ENCODE measurements around the gene SLC26A4.

The SLC26A4 gene

DNA sequence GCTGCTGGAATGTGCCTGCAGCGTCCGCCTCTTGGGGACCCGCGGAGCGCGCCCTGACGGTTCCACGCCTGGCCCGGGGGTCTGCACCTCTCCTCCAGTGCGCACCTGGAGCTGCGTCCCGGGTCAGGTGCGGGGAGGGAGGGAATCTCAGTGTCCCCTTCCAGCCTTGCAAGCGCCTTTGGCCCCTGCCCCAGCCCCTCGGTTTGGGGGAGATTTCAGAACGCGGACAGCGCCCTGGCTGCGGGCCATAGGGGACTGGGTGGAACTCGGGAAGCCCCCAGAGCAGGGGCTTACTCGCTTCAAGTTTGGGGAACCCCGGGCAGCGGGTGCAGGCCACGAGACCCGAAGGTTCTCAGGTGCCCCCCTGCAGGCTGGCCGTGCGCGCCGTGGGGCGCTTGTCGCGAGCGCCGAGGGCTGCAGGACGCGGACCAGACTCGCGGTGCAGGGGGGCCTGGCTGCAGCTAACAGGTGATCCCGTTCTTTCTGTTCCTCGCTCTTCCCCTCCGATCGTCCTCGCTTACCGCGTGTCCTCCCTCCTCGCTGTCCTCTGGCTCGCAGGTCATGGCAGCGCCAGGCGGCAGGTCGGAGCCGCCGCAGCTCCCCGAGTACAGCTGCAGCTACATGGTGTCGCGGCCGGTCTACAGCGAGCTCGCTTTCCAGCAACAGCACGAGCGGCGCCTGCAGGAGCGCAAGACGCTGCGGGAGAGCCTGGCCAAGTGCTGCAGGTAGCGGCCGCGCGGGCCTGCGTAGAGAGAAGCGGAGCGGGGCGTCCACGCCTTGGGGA is 645 bp downstream of the SLC26A4 start:
- no peak for DNase-seq

GRCh38 chr7:107661865-107662379 is 1.3 kb downstream of the SLC26A4 start:
- DNase-seq: no peak

GRCh38 chr7:107663196-107663595 is 2.6 kb downstream of the SLC26A4 start:
- DNase-seq: no peak

DNA sequence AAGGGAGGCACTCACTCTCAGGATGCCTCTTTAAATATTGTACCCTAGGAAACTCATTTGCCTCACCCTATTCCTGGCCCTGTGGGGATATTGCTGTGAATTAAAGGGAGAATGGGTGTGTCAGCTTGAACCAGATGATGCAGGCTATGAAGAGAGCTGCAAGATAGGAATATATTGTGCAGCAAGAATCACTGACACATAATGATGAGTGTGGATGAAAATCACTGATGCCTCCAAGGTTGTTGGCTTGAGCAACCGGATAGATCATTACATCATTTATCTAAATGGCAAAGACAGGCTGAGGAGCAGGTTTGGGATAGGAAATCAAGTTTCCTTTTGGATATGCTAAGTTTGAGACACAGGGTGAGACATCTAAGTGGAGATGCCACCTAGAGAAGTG is 6.2 kb downstream of the SLC26A4 start:
- no peak for DNase-seq

DNA sequence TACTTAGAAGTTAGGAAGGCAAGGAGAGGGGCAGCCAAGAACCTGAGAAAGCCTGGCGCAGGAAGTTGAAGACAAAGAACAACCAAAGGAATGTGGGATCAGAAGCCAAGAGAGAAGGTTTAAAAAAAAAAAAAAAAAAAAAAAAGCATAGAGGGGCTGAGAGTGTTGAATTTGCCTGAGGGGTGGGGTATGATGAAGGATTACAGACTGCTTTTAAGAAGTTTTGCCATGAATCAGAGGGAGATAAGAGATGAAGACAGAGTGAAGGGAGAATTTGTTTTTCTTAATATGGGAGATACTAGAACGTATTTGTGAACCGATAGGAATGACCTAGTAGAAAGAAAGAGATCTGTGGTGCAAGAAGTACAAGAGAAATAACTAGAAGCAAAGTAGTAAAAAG is 6.7 kb downstream of the SLC26A4 start:
- DNase-seq: no peak

- DNase-seq: no peak
These were observed 7.7 kb downstream of the SLC26A4 start for GRCh38 chr7:107668296-107668695.

- no peak for DNase-seq
These were observed 11.6 kb downstream of the SLC26A4 start for GRCh38 chr7:107672183-107672582.

GRCh38 chr7:107676249-107676648 is 15.6 kb downstream of the SLC26A4 start:
- DNase-seq: no peak

DNA sequence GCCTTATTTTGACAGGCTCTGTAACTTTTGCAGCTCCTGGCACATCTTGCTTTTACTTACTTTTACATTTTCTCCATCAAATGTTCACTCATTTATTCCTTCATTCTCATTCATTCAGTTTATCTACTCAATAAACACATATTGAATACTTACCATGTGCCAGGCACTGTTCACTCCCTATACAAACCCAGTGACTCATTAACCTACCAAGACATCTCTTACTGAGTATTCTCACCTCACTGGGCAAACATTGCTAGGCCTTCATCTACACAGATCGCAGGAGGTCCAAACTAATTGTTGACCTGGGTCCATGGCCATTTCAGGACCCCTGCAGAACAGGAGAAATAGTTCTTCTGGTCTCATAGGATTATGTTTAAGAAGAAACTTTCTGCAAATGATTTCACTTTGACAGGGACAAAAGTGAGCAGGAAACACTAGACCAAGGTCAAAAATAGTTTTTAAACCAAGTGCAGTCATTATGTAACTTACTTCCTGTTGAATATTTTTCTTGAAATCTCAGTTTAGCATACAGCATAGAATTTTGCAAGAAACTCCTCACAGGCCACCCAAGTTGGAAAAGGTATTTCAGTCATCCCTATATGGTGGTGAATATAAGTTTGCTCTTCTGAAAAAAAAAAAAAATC is 17.6 kb downstream of the SLC26A4 start:
- no peak for DNase-seq

- no peak for DNase-seq
These were observed 19.9 kb downstream of the SLC26A4 start for GRCh38 chr7:107680478-107680877.

DNA sequence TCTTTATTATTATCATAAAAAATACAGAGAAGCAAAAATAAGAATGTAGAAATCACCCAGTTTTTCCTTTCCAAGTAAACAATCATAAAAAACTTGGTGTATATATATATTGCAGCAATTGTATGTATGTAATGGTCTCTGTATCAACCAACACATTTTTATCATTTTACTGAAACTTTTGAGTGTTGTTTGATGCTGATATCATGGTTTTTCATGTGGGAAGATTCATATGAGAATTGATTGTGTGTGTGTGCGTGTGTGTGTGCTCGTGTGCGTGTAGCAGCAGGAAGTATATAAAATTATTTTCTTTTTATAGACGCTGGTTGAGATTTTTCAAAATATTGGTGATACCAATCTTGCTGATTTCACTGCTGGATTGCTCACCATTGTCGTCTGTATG is 22.3 kb downstream of the SLC26A4 start:
- no peak for DNase-seq

GRCh38 chr7:107684287-107684686 is 23.7 kb downstream of the SLC26A4 start:
- DNase-seq: no peak

- no peak for DNase-seq
These were observed 24.4 kb downstream of the SLC26A4 start for GRCh38 chr7:107684947-107685463.

DNA sequence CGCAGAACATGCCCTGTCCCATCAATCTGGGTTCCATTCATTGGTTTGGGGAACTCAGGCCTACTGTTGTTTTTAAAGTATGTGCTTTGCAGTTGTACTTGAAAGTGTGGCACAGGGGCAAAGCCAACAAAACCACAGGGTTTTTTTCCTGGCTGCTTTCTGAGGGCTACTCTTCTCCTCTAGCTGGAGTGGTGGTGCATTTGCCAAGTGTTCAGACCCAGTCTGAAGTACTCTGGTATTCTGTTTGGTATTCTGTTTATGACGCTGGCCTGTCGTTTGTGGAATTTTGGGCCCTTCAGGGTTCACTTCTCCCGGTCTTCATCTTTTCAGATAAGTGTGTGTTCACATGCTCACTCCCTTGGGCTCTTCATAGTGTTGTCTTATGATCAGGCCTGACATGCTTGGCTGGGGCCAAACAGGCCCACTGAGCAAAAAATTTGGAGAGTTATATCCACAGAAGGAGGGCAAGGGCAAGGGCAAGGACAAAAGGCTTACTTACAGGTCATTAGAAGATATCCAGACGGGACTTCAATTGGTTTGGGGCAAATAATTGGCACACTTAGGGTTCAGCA is 26.3 kb downstream of the SLC26A4 start:
- DNase-seq: no peak

- DNase-seq: no peak
These were observed 27.0 kb downstream of the SLC26A4 start for GRCh38 chr7:107687656-107688055.

DNA sequence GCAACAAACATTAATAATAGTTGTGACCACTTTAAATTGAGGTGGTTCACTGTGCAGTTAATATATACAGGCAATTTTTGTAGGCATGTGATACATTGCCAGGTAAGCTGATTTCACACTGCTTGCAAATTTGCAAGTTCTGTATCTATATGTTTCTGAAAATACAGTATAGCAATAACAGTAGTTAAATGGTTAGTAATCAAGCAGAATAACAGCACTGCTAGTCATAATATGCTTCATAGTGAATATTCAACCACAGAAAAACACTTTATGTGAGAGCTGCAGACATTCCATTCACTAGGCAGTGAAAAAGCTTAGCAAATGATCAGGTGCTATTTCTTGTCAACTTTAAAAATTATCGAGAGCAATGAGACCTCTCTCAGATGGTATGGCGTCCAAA is 28.9 kb downstream of the SLC26A4 start:
- DNase-seq: no peak

DNA sequence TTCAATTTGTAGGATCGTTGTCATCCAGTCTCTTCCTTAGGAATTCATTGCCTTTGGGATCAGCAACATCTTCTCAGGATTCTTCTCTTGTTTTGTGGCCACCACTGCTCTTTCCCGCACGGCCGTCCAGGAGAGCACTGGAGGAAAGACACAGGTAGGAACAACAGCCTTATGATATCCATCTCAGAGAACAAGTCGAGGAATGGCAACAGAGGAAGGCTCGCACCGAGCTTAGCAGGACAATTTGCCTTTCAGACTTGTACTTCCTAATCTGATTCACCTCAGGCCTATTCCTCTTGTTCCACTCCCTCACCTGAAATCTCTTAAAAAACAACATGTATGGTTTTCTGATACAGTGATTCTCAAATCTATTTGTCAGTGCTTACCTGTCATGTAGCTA is 29.5 kb downstream of the SLC26A4 start:
- no peak for DNase-seq

- no peak for DNase-seq
These were observed 30.0 kb downstream of the SLC26A4 start for GRCh38 chr7:107690611-107691010.

DNA sequence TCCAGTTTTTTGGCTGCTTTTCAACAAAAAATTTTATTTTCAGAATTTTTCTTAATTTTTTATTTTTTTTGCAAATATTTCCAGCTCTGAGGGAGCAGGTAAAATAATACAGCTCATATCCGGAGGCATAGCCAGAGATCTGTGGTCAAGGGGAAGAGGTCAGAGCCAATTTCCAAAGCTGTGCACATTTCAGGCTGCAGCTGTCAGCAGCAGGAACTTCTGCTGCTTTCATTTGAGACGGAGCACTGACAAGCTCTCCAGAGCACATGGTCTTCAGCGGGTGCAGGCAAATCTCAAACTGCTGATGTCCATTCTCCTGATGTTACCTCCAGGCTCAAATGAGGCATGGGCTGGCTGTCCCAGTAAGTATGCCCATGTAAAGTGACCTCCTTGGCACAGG is 31.1 kb downstream of the SLC26A4 start:
- DNase-seq: no peak

GRCh38 chr7:107692501-107692900 is 31.9 kb downstream of the SLC26A4 start:
- no peak for DNase-seq

GRCh38 chr7:107693396-107693795 is 32.8 kb downstream of the SLC26A4 start:
- no peak for DNase-seq

DNA sequence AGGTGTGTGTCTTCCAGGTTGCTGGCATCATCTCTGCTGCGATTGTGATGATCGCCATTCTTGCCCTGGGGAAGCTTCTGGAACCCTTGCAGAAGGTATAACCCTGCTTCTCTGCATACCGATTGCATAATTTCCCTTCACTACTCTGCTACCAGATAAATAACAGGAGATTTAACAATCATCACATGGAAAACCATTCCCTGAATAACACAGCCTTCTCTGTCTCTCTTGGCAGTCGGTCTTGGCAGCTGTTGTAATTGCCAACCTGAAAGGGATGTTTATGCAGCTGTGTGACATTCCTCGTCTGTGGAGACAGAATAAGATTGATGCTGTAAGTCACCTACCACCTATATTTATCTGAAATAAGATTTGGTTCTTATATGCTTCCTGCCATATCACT is 33.8 kb downstream of the SLC26A4 start:
- no peak for DNase-seq

- no peak for DNase-seq
These were observed 35.8 kb downstream of the SLC26A4 start for GRCh38 chr7:107696330-107696946.
